Measurements from ENCODE around the gene BCL2L12.

GRCh38 chr19:49658566-49659442 lies 6.9 kb upstream of the BCL2L12 start:
- TF ChIP-seq, protein P1, sequence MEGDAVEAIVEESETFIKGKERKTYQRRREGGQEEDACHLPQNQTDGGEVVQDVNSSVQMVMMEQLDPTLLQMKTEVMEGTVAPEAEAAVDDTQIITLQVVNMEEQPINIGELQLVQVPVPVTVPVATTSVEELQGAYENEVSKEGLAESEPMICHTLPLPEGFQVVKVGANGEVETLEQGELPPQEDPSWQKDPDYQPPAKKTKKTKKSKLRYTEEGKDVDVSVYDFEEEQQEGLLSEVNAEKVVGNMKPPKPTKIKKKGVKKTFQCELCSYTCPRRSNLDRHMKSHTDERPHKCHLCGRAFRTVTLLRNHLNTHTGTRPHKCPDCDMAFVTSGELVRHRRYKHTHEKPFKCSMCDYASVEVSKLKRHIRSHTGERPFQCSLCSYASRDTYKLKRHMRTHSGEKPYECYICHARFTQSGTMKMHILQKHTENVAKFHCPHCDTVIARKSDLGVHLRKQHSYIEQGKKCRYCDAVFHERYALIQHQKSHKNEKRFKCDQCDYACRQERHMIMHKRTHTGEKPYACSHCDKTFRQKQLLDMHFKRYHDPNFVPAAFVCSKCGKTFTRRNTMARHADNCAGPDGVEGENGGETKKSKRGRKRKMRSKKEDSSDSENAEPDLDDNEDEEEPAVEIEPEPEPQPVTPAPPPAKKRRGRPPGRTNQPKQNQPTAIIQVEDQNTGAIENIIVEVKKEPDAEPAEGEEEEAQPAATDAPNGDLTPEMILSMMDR (IDR thresholded peaks at IDR 0.05): no peak
- no peak for TF ChIP-seq POLR2A (IDR thresholded peaks at IDR 0.05)

All from suprapubic skin (tissue), 3 donors.